Natural killer cell (primary cell): Measurements from ENCODE around the gene RNU6-1. TPM values are rescaled to one million over a fixed set of nuclear protein-coding genes. Genes with fewer than 3 reads are reported as not detected.
A peak's percentile ranks its signal among the peaks of the same experiment; 100 is the strongest.

Experiments
- ATAC-seq, 3 donors: fragments of 150-1000 bp in 2 of 3; fragments of 200-7000 bp in 1 of 3; cut with Tn5 transposase; 1 replicate in 1 of 3; 2 replicates in 2 of 3; pipeline ENCODE4 v1.10.0; 2021; ENCODE audit warnings: mild to moderate bottlenecking in 2 of 3, moderate library complexity in 2 of 3
- DNase-seq, 2 donors: peaks; one replicate each; pipeline versions ENCODE4 v3.0.0 to v3.0.0-alpha.2; 2013 to 2021; ENCODE audit warnings: mixed read lengths in 1 of 2
- H3K27ac ChIP-seq: one replicate; pipeline ENCODE4 v1.5.1; 2013; ENCODE audit warnings: mild to moderate bottlenecking, low read length
- H3K27me3 ChIP-seq: one replicate; pipeline ENCODE4 v1.6.1; 2013; ENCODE audit warnings: low read length; ENCODE audit not compliant: control insufficient read depth, insufficient read depth
- H3K36me3 ChIP-seq: one replicate; pipeline ENCODE4 v1.6.1; 2013; ENCODE audit warnings: low read length; ENCODE audit not compliant: control insufficient read depth, insufficient read depth
- H3K4me1 ChIP-seq: one replicate; pipeline ENCODE4 v1.6.1; 2013; ENCODE audit warnings: low read length; ENCODE audit not compliant: control insufficient read depth, insufficient read depth
- H3K4me3 ChIP-seq: one replicate; pipeline ENCODE4 v1.5.1; 2013; ENCODE audit warnings: low read length
- H3K9me3 ChIP-seq: one replicate; pipeline ENCODE4 v1.6.1; 2013; ENCODE audit warnings: low read length; ENCODE audit not compliant: control insufficient read depth, insufficient read depth
- H3K27ac Mint-ChIP-seq, 2 donors: one replicate each; pipeline ENCODE4 v1.8.0; 2022; ENCODE audit warnings: mild to moderate bottlenecking in 2 of 2, mixed read lengths in 2 of 2, moderate library complexity in 1 of 2
- H3K27me3 Mint-ChIP-seq, 2 donors: one replicate each; pipeline ENCODE4 v1.8.0; 2022; ENCODE audit warnings: low read depth in 2 of 2, mixed read lengths in 2 of 2
- H3K36me3 Mint-ChIP-seq: one replicate; pipeline ENCODE4 v1.8.0; 2022; ENCODE audit warnings: mixed read lengths
- H3K4me1 Mint-ChIP-seq, 2 donors: one replicate each; pipeline ENCODE4 v1.8.0; 2022; ENCODE audit warnings: mixed read lengths in 2 of 2
- H3K4me3 Mint-ChIP-seq: one replicate; pipeline ENCODE4 v1.8.0; 2022; ENCODE audit warnings: mild to moderate bottlenecking, moderate library complexity, mixed read lengths
- H3K9me3 Mint-ChIP-seq, 2 donors: one replicate each; pipeline ENCODE4 v1.8.0; 2022; ENCODE audit warnings: mixed read lengths in 2 of 2
- CTCF ChIP-seq: fragments of 200-600 bp; IDR thresholded peaks from one replicate; pipeline ENCODE4 v1.8.0; 2022; ENCODE audit warnings: antibody characterized with exemption
- WGBS: methylation state at CpG from one replicate; pipeline ENCODE4 v1.1.7; 2013; ENCODE audit warnings: missing lambda C conversion rate; ENCODE audit not compliant: insufficient coverage; 5-methylcytosine and 5-hydroxymethylcytosine counted together
- intact Hi-C: fragments of 100-400 bp; cut with micrococcal nuclease; formaldehyde crosslinking; loops from one replicate; pipeline ENCODE4 v1.14.2; 2022
- total RNA-seq, 4 donors: library from RNA; stranded (reverse); fragments of 120-200 nt in 1 of 4; gene quantifications; one replicate each; pipeline versions ENCODE4 v1.2.3 to v1.2.4, GENCODE V29; 2013 to 2022

RNU6-1 gene
- total RNA-seq, 3 donors from 2014 or later (not counting 1 experiment from before 2014, with no cell fraction given): not detected

GRCh38 chr15:67832897-67833709, 6.7 kb downstream of the RNU6-1 start:
- ATAC-seq (no peak), DNase-seq (peak in 1 of 2 donors; percentile 30)
- Histone ChIP-seq H3K27ac (no peak overlapping the region), H3K9me3 (no peaks in the 10 kb centered on the region), H3K4me3 (no peak overlapping the region), H3K4me1 (peaks cover 51% of the 10 kb centered on the region), H3K27me3 (peaks cover 69% of the 10 kb centered on the region), H3K36me3 (no peaks in the 10 kb centered on the region)
- no peaks in the 10 kb centered on the region for H3K9me3 Mint-ChIP-seq
- H3K4me3 Mint-ChIP-seq: peak overlapping the region; percentile 62
- peak overlapping the region in 1 of 2 donors; percentile 24 for H3K27ac Mint-ChIP-seq
- WGBS: 8% methylated on average over 32 of the region's 32 CpGs
- H3K4me1 Mint-ChIP-seq: peaks cover 38 to 51% of the 10 kb centered on the region in 2 donors
- TF ChIP-seq CTCF: no peak
- H3K36me3 Mint-ChIP-seq: no peaks in the 10 kb centered on the region
- intact Hi-C loops: no loop called here
- H3K27me3 Mint-ChIP-seq: peaks cover 59 to 76% of the 10 kb centered on the region in 2 donors

GRCh38 chr15:67832031-67832551, 7.8 kb downstream of the RNU6-1 start:
- DNase-seq (peak in 1 of 2 donors; percentile 15), ATAC-seq (no peak)
- no peak for TF ChIP-seq CTCF
- intact Hi-C loops: no loop called here
- 29% methylated on average over 9 of the region's 9 CpGs for WGBS
- no peak overlapping the region for H3K27ac Mint-ChIP-seq
- H3K4me1 Mint-ChIP-seq: peaks cover 38 to 53% of the 10 kb centered on the region in 2 donors
- H3K27me3 ChIP-seq: peaks cover 69% of the 10 kb centered on the region
- H3K4me3 Mint-ChIP-seq: no peak overlapping the region
- no peak overlapping the region for H3K27ac ChIP-seq
- H3K4me3 ChIP-seq: no peak overlapping the region
- H3K9me3 Mint-ChIP-seq: no peaks in the 10 kb centered on the region
- H3K4me1 ChIP-seq: peaks cover 53% of the 10 kb centered on the region
- no peaks in the 10 kb centered on the region for H3K36me3 ChIP-seq
- H3K27me3 Mint-ChIP-seq: peaks cover 60 to 71% of the 10 kb centered on the region in 2 donors
- no peaks in the 10 kb centered on the region for H3K36me3 Mint-ChIP-seq
- no peaks in the 10 kb centered on the region for H3K9me3 ChIP-seq

- intact Hi-C loops: no loop called here
- DNase-seq (no peak), ATAC-seq (no peak)
- Mint-ChIP-seq H3K27me3 (peaks cover 59 to 67% of the 10 kb centered on the region in 2 donors), H3K36me3 (no peaks in the 10 kb centered on the region), H3K4me3 (no peak overlapping the region), H3K27ac (no peak overlapping the region), H3K9me3 (no peaks in the 10 kb centered on the region), H3K4me1 (peaks cover 35 to 50% of the 10 kb centered on the region in 2 donors)
- Histone ChIP-seq H3K27me3 (peaks cover 68% of the 10 kb centered on the region), H3K27ac (no peak overlapping the region), H3K9me3 (no peaks in the 10 kb centered on the region), H3K36me3 (no peaks in the 10 kb centered on the region), H3K4me3 (no peak overlapping the region), H3K4me1 (peaks cover 52% of the 10 kb centered on the region)
- TF ChIP-seq CTCF: no peak
Measured at GRCh38 chr15:67831363-67831762, 8.5 kb downstream of the RNU6-1 start.
